DOHH2 (cell line): ENCODE data around the gene AGXT.

ENCODE experiments used
- H3F3A ChIP-seq: fragments of 200-600 bp; sonication (generic), shearing (Covaris generic); 2 replicates; pipeline ENCODE4 v1.6.0; 2016; ENCODE audit warnings: antibody characterized with exemption, mild to moderate bottlenecking; ENCODE audit not compliant: control insufficient read depth, insufficient read depth
- H3K27ac ChIP-seq: fragments of 200-600 bp; sonication (generic); 2 replicates; pipeline ENCODE4 v1.5.1; 2014; ENCODE audit warnings: low read depth, mild to moderate bottlenecking, low read length, moderate library complexity
- H3K27me3 ChIP-seq: fragments of 200-600 bp; sonication (generic); 2 replicates; pipeline ENCODE4 v1.6.1; 2014; ENCODE audit warnings: mild to moderate bottlenecking, low read length, mixed read lengths; ENCODE audit not compliant: control insufficient read depth
- H3K36me3 ChIP-seq: fragments of 200-600 bp; sonication (generic); 2 replicates; pipeline ENCODE4 v1.6.1; 2014; ENCODE audit warnings: mild to moderate bottlenecking, low read length, moderate library complexity, mixed read lengths; ENCODE audit not compliant: control insufficient read depth
- H3K4me1 ChIP-seq: fragments of 200-600 bp; sonication (generic); 2 replicates; pipeline ENCODE4 v1.6.1; 2014; ENCODE audit warnings: mild to moderate bottlenecking, low read length, mixed read lengths; ENCODE audit not compliant: control insufficient read depth
- H3K4me2 ChIP-seq: fragments of 200-600 bp; sonication (generic); 2 replicates; pipeline ENCODE4 v1.6.0; 2014; ENCODE audit warnings: mild to moderate bottlenecking, low read length, moderate library complexity
- H3K4me3 ChIP-seq: fragments of 200-600 bp; sonication (generic); 2 replicates; pipeline ENCODE4 v1.5.1; 2014; ENCODE audit warnings: mild to moderate bottlenecking, low read length, mixed read lengths
- H3K79me2 ChIP-seq: fragments of 200-600 bp; sonication (generic); 2 replicates; pipeline ENCODE4 v1.6.1; 2014; ENCODE audit warnings: mild to moderate bottlenecking, low read length, mixed read lengths; ENCODE audit not compliant: control insufficient read depth
- H3K9me2 ChIP-seq: fragments of 200-600 bp; sonication (generic); replicated peaks from 2 replicates; pipeline ENCODE4 v1.6.1; 2014; ENCODE audit warnings: mild to moderate bottlenecking, low read length, mixed read lengths; ENCODE audit not compliant: control insufficient read depth
- H3K9me3 ChIP-seq: fragments of 200-600 bp; sonication (generic); 2 replicates; pipeline ENCODE4 v1.6.1; 2014; ENCODE audit warnings: antibody characterized with exemption, low read length, mixed read lengths; ENCODE audit not compliant: control insufficient read depth, insufficient read depth
- H4K20me1 ChIP-seq: fragments of 200-600 bp; sonication (generic); 2 replicates; pipeline ENCODE4 v1.6.0; 2014; ENCODE audit warnings: low read depth, mild to moderate bottlenecking, antibody characterized with exemption, low read length, moderate library complexity; ENCODE audit not compliant: control insufficient read depth, insufficient read depth
- EZH2phosphoT487 ChIP-seq: fragments of 200-600 bp; sonication (generic); IDR thresholded peaks from 2 replicates; pipeline ENCODE4 v1.6.1; 2017; ENCODE audit warnings: borderline replicate concordance, mild to moderate bottlenecking, antibody characterized with exemption, low read length, moderate library complexity, mixed read lengths
- TF ChIP-seq, protein P1 (sequence below): fragments of 200-600 bp; sonication (generic); IDR thresholded peaks from one replicate; pipeline ENCODE4 v1.5.1; 2014; ENCODE audit warnings: antibody characterized with exemption, mild to moderate bottlenecking, low read depth, low read length; ENCODE audit not compliant: poor library complexity, severe bottlenecking

Gene AGXT

DNA sequence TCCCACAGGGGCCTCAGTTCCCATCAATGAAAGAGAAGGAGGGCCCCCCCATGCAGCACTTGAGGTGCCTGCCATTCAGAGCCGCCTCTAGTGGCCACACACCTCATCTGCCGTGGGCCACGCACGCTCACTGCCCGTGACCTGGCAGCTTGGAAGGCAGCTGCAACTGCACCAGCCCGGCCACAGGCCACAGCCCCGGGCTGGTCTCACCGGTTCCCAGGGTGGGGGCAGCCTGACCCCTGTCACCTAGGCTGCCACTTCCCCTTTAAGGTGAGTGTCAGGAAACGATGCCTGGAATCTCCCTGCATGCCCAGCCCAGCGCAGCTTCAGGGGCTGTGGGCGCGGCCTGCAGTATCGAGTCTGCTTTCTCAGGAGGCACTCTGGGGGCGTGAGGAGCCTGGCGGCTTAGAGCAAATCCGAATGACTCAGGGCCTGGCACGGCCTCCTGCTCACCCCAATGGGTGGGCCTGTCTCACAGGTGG, 24.8 kb downstream of the AGXT start:
- H3K4me1 ChIP-seq = no peaks in the 10 kb centered on the region
- no peak overlapping the region for H3K4me2 ChIP-seq
- no peaks in the 10 kb centered on the region for H3K9me2 ChIP-seq
- no peaks in the 10 kb centered on the region for H3K36me3 ChIP-seq
- H3K4me3 ChIP-seq = no peak overlapping the region
- H3K9me3 ChIP-seq = no peaks in the 10 kb centered on the region
- no peaks in the 10 kb centered on the region for H3F3A ChIP-seq
- H3K27me3 ChIP-seq = no peaks in the 10 kb centered on the region
- H3K27ac ChIP-seq = no peak overlapping the region
- TF ChIP-seq, protein P1, sequence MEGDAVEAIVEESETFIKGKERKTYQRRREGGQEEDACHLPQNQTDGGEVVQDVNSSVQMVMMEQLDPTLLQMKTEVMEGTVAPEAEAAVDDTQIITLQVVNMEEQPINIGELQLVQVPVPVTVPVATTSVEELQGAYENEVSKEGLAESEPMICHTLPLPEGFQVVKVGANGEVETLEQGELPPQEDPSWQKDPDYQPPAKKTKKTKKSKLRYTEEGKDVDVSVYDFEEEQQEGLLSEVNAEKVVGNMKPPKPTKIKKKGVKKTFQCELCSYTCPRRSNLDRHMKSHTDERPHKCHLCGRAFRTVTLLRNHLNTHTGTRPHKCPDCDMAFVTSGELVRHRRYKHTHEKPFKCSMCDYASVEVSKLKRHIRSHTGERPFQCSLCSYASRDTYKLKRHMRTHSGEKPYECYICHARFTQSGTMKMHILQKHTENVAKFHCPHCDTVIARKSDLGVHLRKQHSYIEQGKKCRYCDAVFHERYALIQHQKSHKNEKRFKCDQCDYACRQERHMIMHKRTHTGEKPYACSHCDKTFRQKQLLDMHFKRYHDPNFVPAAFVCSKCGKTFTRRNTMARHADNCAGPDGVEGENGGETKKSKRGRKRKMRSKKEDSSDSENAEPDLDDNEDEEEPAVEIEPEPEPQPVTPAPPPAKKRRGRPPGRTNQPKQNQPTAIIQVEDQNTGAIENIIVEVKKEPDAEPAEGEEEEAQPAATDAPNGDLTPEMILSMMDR = no peak
- TF ChIP-seq EZH2phosphoT487 = no peak
- H3K79me2 ChIP-seq = no peaks in the 10 kb centered on the region
- H4K20me1 ChIP-seq = no peaks in the 10 kb centered on the region

DNA sequence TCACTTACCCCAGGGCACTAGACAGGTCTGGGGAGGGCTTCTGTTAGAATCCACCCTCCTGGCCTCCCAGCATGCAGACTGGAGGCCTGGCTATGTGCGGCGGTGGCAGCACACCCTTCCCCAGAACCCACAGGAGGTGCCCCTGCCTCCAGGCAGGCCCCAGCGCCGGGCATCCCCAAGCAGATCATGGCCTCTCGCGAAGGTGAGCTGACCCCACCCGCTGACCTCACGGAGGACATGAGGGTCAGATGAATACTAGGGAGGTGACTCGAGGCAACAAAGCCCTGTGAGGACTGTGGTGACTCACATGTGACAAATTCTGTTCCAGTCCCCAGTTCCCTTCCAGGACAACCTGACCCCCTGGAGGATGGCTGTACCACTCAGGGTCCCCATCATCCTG, 25.4 kb downstream of the AGXT start:
- Histone ChIP-seq H3K27ac (no peak overlapping the region), H3K4me1 (no peaks in the 10 kb centered on the region), H3K79me2 (no peaks in the 10 kb centered on the region), H3K36me3 (no peaks in the 10 kb centered on the region), H3K9me2 (no peaks in the 10 kb centered on the region), H4K20me1 (no peaks in the 10 kb centered on the region), H3F3A (no peaks in the 10 kb centered on the region), H3K4me2 (no peak overlapping the region), H3K27me3 (no peaks in the 10 kb centered on the region), H3K4me3 (no peak overlapping the region), H3K9me3 (no peaks in the 10 kb centered on the region)
- no peak for TF ChIP-seq EZH2phosphoT487

DNA sequence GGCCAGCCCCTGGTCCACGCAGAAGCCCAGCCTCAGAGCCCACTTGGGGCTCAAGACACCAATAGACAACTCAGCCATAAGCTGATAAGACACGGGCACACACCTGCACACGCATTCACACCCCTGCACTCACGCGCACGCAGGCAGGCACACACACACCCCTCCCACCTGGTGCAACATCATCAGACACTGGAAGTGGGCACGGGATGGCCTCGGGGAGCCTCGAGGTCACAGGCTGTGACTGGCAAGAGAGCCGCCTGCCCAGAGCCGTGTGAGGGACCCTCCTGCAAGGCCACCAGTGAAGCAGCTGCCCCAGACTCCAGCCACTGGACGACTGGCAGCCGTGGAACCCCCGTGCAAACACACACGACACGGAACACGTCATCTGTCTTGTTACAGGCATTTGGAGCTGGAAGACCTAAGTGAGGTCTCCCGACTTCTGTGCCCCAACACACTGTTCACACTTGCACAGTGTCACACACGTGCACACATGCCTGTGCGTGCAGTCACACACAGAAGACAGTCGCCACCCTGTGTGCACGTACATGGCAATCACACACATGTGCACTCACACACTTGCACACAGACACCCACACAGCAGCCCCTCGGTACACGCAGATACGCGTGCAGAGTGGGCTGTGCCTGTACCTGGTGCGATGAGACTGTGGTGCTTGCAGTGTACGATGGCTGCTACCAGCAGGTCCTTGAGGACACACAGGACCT, 26.4 kb downstream of the AGXT start:
- H3K4me3 ChIP-seq = no peak overlapping the region
- H3K9me2 ChIP-seq = no peaks in the 10 kb centered on the region
- no peaks in the 10 kb centered on the region for H3F3A ChIP-seq
- H3K27me3 ChIP-seq = no peaks in the 10 kb centered on the region
- no peaks in the 10 kb centered on the region for H4K20me1 ChIP-seq
- no peaks in the 10 kb centered on the region for H3K9me3 ChIP-seq
- no peaks in the 10 kb centered on the region for H3K4me1 ChIP-seq
- TF ChIP-seq, protein P1 = no peak
- TF ChIP-seq EZH2phosphoT487 = no peak
- no peak overlapping the region for H3K27ac ChIP-seq
- H3K79me2 ChIP-seq = no peaks in the 10 kb centered on the region
- H3K36me3 ChIP-seq = no peaks in the 10 kb centered on the region
- no peak overlapping the region for H3K4me2 ChIP-seq

DNA sequence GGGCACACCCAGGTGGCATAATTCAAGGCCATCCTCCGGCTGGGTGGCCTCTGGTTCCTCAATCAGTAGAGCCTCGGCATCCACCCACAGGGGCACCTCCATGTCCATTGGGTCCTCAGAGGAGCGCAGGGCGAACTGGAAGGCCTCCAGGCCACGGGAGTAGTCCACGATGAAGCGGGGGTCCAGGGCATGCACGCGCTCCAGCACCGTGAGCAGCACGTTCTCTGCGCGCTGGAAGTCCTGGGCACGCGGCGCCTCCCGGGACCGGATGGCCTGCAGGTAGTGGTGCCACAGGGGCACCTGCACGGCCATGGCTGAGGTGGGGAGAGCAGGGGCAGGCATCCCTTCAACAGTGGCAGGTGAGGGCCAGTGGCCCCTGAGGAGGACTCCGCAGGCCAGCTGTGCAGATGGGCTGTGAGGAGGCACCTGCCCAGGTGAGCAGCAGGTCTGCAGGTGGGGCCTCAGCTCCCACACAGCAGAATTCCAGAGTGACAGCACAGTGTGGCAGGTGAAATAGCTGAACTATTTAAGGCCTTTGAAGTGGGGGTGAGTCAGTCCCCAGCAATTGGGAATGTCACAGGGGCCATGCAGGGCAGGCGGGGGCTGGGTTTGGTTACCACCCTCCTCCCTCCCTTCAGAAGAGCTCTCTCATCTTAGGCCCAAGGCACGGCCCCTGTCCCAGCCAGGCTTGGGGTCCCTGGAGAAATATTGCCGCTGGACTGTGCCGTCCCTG, 27.2 kb downstream of the AGXT start, which contains the start of gene MAB21L4:
MAB21L4 (minus strand) TSS at position 501 of the 733 bp plus-strand sequence; CDS start at position 342, 159 bp downstream.
- Histone ChIP-seq H3F3A (no peaks in the 10 kb centered on the region), H3K79me2 (no peaks in the 10 kb centered on the region), H3K27ac (no peak within 1 kb of the TSS), H3K4me1 (no peaks in the 10 kb centered on the region), H3K27me3 (no peaks in the 10 kb centered on the region), H3K9me3 (no peaks in the 10 kb centered on the region), H3K36me3 (no peaks in the 10 kb centered on the region), H3K9me2 (no peaks in the 10 kb centered on the region), H3K4me3 (no peak within 1 kb of the TSS), H4K20me1 (no peaks in the 10 kb centered on the region), H3K4me2 (no peak within 1 kb of the TSS)
- TF ChIP-seq, protein P1 = no peak
- no peak for TF ChIP-seq EZH2phosphoT487
